Stimulated activated naive CD8-positive, alpha-beta T cell treated with anti-CD3 and anti-CD28 coated beads, Interleukin-15, Interleukin-2, amounts not matched to agents 100 ng/mL and 50 ng/mL, for 24 hours (primary cell): Measurements from ENCODE around the gene SRCAP.

Experiments
- H3K27ac Mint-ChIP-seq: one replicate; pipeline ENCODE4 v1.8.0; 2021; ENCODE audit warnings: mild to moderate bottlenecking, mixed read lengths
- H3K27me3 Mint-ChIP-seq: one replicate; pipeline ENCODE4 v1.8.0; 2021; ENCODE audit warnings: mixed read lengths
- H3K36me3 Mint-ChIP-seq: one replicate; pipeline ENCODE4 v1.8.0; 2021; ENCODE audit warnings: low read depth, mixed read lengths
- H3K4me1 Mint-ChIP-seq: one replicate; pipeline ENCODE4 v1.8.0; 2021; ENCODE audit warnings: low read depth, mixed read lengths
- H3K4me3 Mint-ChIP-seq: one replicate; pipeline ENCODE4 v1.8.0; 2021; ENCODE audit warnings: mild to moderate bottlenecking, mixed read lengths
- H3K9me3 Mint-ChIP-seq: one replicate; pipeline ENCODE4 v1.8.0; 2021; ENCODE audit warnings: mixed read lengths

The SRCAP gene

GRCh38 chr16:30775392-30776188 is 76.6 kb downstream of the SRCAP start:
- Mint-ChIP-seq H3K9me3 (no peaks in the 10 kb centered on the region), H3K36me3 (peaks cover 38% of the 10 kb centered on the region), H3K4me1 (peaks cover 24% of the 10 kb centered on the region), H3K27me3 (peaks cover 3% of the 10 kb centered on the region), H3K27ac (peak overlapping the region; percentile 98), H3K4me3 (peak overlapping the region; percentile 93)

GRCh38 chr16:30777591-30778297 is 78.8 kb downstream of the SRCAP start:
- Mint-ChIP-seq H3K36me3 (peaks cover 24% of the 10 kb centered on the region), H3K4me3 (peak overlapping the region; percentile 93), H3K27me3 (peaks cover 3% of the 10 kb centered on the region), H3K27ac (no peak overlapping the region), H3K9me3 (no peaks in the 10 kb centered on the region), H3K4me1 (peaks cover 24% of the 10 kb centered on the region)

- Mint-ChIP-seq H3K36me3 (peaks cover 17% of the 10 kb centered on the region), H3K4me1 (peaks cover 24% of the 10 kb centered on the region), H3K27me3 (peaks cover 3% of the 10 kb centered on the region), H3K4me3 (no peak overlapping the region), H3K27ac (no peak overlapping the region), H3K9me3 (no peaks in the 10 kb centered on the region)
These were observed 79.7 kb downstream of the SRCAP start for GRCh38 chr16:30778549-30779244.

GRCh38 chr16:30779596-30779995 is 80.6 kb downstream of the SRCAP start:
- Mint-ChIP-seq H3K9me3 (no peaks in the 10 kb centered on the region), H3K36me3 (peaks cover 14% of the 10 kb centered on the region), H3K27me3 (peaks cover 3% of the 10 kb centered on the region), H3K27ac (no peak overlapping the region), H3K4me1 (peaks cover 21% of the 10 kb centered on the region), H3K4me3 (no peak overlapping the region)

- Mint-ChIP-seq H3K4me1 (peaks cover 17% of the 10 kb centered on the region), H3K27me3 (peaks cover 3% of the 10 kb centered on the region), H3K4me3 (no peak overlapping the region), H3K27ac (no peak overlapping the region), H3K36me3 (peaks cover 9% of the 10 kb centered on the region), H3K9me3 (no peaks in the 10 kb centered on the region)
These were observed 81.0 kb downstream of the SRCAP start for GRCh38 chr16:30780021-30780420.

GRCh38 chr16:30780549-30780948 is 81.6 kb downstream of the SRCAP start:
- no peaks in the 10 kb centered on the region for H3K9me3 Mint-ChIP-seq
- H3K27ac Mint-ChIP-seq, result no peak overlapping the region
- peaks cover 4% of the 10 kb centered on the region for H3K36me3 Mint-ChIP-seq
- peaks cover 3% of the 10 kb centered on the region for H3K27me3 Mint-ChIP-seq
- no peak overlapping the region for H3K4me3 Mint-ChIP-seq
- peaks cover 12% of the 10 kb centered on the region for H3K4me1 Mint-ChIP-seq

- Mint-ChIP-seq H3K9me3 (no peaks in the 10 kb centered on the region), H3K4me1 (peaks cover 10% of the 10 kb centered on the region), H3K27ac (no peak overlapping the region), H3K27me3 (peaks cover under 1% of the 10 kb centered on the region), H3K4me3 (no peak overlapping the region), H3K36me3 (no peaks in the 10 kb centered on the region)
These were observed 83.7 kb downstream of the SRCAP start for GRCh38 chr16:30782486-30783279.

GRCh38 chr16:30783280-30784109 is 84.5 kb downstream of the SRCAP start:
- Mint-ChIP-seq H3K4me3 (no peak overlapping the region), H3K27ac (no peak overlapping the region), H3K9me3 (no peaks in the 10 kb centered on the region), H3K27me3 (peaks cover 5% of the 10 kb centered on the region), H3K4me1 (peaks cover 14% of the 10 kb centered on the region), H3K36me3 (no peaks in the 10 kb centered on the region)

GRCh38 chr16:30784215-30784614 is 85.2 kb downstream of the SRCAP start:
- Mint-ChIP-seq H3K4me3 (no peak overlapping the region), H3K36me3 (no peaks in the 10 kb centered on the region), H3K4me1 (peaks cover 14% of the 10 kb centered on the region)

GRCh38 chr16:30785126-30786106 is 86.4 kb downstream of the SRCAP start:
- Mint-ChIP-seq H3K36me3 (no peaks in the 10 kb centered on the region), H3K9me3 (no peaks in the 10 kb centered on the region), H3K27me3 (peaks cover 5% of the 10 kb centered on the region), H3K4me1 (peaks cover 14% of the 10 kb centered on the region), H3K4me3 (peak overlapping the region; percentile 80), H3K27ac (peak overlapping the region; percentile 26)

More at GRCh38 chr16:30784215-30784614, 85.2 kb downstream of the SRCAP start:
- H3K9me3 Mint-ChIP-seq, result no peaks in the 10 kb centered on the region
- H3K27ac Mint-ChIP-seq, result no peak overlapping the region
- H3K27me3 Mint-ChIP-seq, result peaks cover 5% of the 10 kb centered on the region

GRCh38 chr16:30786115-30786935 is 87.4 kb downstream of the SRCAP start:
- Mint-ChIP-seq H3K27ac (peak overlapping the region; percentile 26), H3K27me3 (peaks cover 5% of the 10 kb centered on the region), H3K4me3 (peak overlapping the region; percentile 82), H3K4me1 (peaks cover 14% of the 10 kb centered on the region), H3K9me3 (no peaks in the 10 kb centered on the region), H3K36me3 (no peaks in the 10 kb centered on the region)

- H3K27me3 Mint-ChIP-seq, result peaks cover 5% of the 10 kb centered on the region
- H3K27ac Mint-ChIP-seq, result peak within 1 kb of the TSS; percentile 65
- no peaks in the 10 kb centered on the region for H3K9me3 Mint-ChIP-seq
- H3K4me3 Mint-ChIP-seq, result peak within 1 kb of the TSS; percentile 82
- H3K36me3 Mint-ChIP-seq, result no peaks in the 10 kb centered on the region
- peaks cover 14% of the 10 kb centered on the region for H3K4me1 Mint-ChIP-seq
These were observed 88.1 kb downstream of the SRCAP start, which contains the start of gene ZNF629 for GRCh38 chr16:30786936-30787612. ZNF629 (minus strand) TSS chr16:30787205; CDS start chr16:30784482, 2,723 bp downstream.
